Astrocyte (in vitro differentiated cells and primary cell): ENCODE data around the gene CNKSR2. TPM values are rescaled to one million over a fixed set of nuclear protein-coding genes. Genes with fewer than 3 reads are reported as not detected.
A peak's percentile ranks its signal among the peaks of the same experiment; 100 is the strongest.

Experiments used
- DNase-seq: peaks from one replicate; pipeline ENCODE4 v3.0.0-alpha.2; 2010; ENCODE audit warnings: low read depth
- FAIRE-seq: peaks from 2 replicates; lab custom pipeline; 2011; peaks lifted over from hg19 to GRCh38; lab: Jason Lieb, UNC
- H2AFZ ChIP-seq: 2 replicates; pipeline ENCODE4 v1.6.0; 2012; ENCODE audit warnings: low read depth, low read length, inconsistent platforms
- H3K27ac ChIP-seq: 2 replicates; pipeline ENCODE4 v1.5.1; 2011; ENCODE audit warnings: low read depth, low read length, inconsistent platforms
- H3K27me3 ChIP-seq: 2 replicates; pipeline ENCODE4 v1.6.0; 2011; ENCODE audit warnings: low read length, inconsistent platforms; ENCODE audit not compliant: insufficient read depth
- H3K36me3 ChIP-seq: 2 replicates; pipeline ENCODE4 v1.5.1; 2011; ENCODE audit warnings: low read length, inconsistent platforms; ENCODE audit not compliant: insufficient read depth
- H3K4me1 ChIP-seq: 2 replicates; pipeline ENCODE4 v1.5.1; 2011; ENCODE audit warnings: low read length, inconsistent platforms; ENCODE audit not compliant: insufficient read depth
- H3K4me2 ChIP-seq: 2 replicates; pipeline ENCODE4 v1.6.0; 2012; ENCODE audit warnings: low read length, inconsistent platforms
- H3K4me3 ChIP-seq: 2 replicates; pipeline ENCODE4 v1.5.1; 2011; ENCODE audit warnings: low read depth, mild to moderate bottlenecking, low read length, inconsistent platforms; ENCODE audit not compliant: insufficient read depth
- H3K79me2 ChIP-seq: 2 replicates; pipeline ENCODE4 v1.6.0; 2012; ENCODE audit warnings: mild to moderate bottlenecking, low read length, inconsistent platforms; ENCODE audit not compliant: insufficient read depth
- H3K9ac ChIP-seq: 2 replicates; pipeline ENCODE4 v1.6.0; 2012; ENCODE audit warnings: mild to moderate bottlenecking, low read length, inconsistent platforms
- H3K9me3 ChIP-seq: 2 replicates; pipeline ENCODE4 v1.5.1; 2012; ENCODE audit warnings: low read depth, mild to moderate bottlenecking, low read length, inconsistent platforms; ENCODE audit not compliant: insufficient read depth
- H4K20me1 ChIP-seq: 2 replicates; pipeline ENCODE4 v1.6.0; 2012; ENCODE audit warnings: low read length, inconsistent platforms; ENCODE audit not compliant: insufficient read depth
- H3K27ac Mint-ChIP-seq: one replicate; pipeline ENCODE4 v1.8.0; 2021; ENCODE audit warnings: mild to moderate bottlenecking, mixed read lengths; ENCODE audit not compliant: unreplicated experiment
- H3K27me3 Mint-ChIP-seq: one replicate; pipeline ENCODE4 v1.8.0; 2021; ENCODE audit warnings: low read depth, mixed read lengths; ENCODE audit not compliant: unreplicated experiment
- H3K36me3 Mint-ChIP-seq: one replicate; pipeline ENCODE4 v1.8.0; 2021; ENCODE audit warnings: low read depth, mixed read lengths; ENCODE audit not compliant: unreplicated experiment
- H3K4me1 Mint-ChIP-seq: one replicate; pipeline ENCODE4 v1.8.0; 2021; ENCODE audit warnings: low read depth, mixed read lengths; ENCODE audit not compliant: unreplicated experiment
- H3K4me3 Mint-ChIP-seq: one replicate; pipeline ENCODE4 v1.8.0; 2021; ENCODE audit warnings: mild to moderate bottlenecking, moderate library complexity, mixed read lengths; ENCODE audit not compliant: unreplicated experiment
- H3K9me3 Mint-ChIP-seq: one replicate; pipeline ENCODE4 v1.8.0; 2021; ENCODE audit warnings: mild to moderate bottlenecking, mixed read lengths; ENCODE audit not compliant: unreplicated experiment
- CTCF ChIP-seq: IDR thresholded peaks from 2 replicates; pipeline ENCODE4 v1.5.1; 2011; ENCODE audit warnings: low read depth, mild to moderate bottlenecking, inconsistent platforms, low read length, moderate library complexity; ENCODE audit not compliant: insufficient read depth
- EZH2 ChIP-seq: IDR thresholded peaks from 2 replicates; pipeline ENCODE4 v1.6.1; 2012; ENCODE audit warnings: mild to moderate bottlenecking, low read length, inconsistent platforms; ENCODE audit not compliant: insufficient read depth
- total RNA-seq: library from RNA; stranded (reverse); gene quantifications from 2 replicates; pipeline ENCODE4 v1.2.1, GENCODE V29; 2021

The CNKSR2 gene
- total RNA-seq, 1 donor from 2014 or later = 4.1 TPM

DNA sequence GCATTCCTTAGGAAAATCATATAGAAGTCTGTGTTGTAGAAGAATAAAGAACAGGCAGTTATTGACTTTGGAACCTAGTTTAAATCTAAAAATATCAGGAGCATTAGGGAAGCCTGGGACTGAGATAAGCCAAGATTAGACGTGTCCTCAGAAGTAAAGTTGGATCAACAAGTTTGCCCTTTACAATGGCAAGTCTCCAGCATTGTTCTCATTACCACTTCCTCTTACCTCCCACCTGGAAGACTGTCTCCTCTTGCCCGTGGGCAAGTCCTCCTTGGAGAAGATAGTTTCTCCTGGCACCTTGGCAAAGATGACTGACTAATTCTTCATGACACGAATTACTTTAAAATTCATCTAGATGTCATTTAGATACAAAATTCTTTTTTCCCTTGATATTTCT, 37.8 kb downstream of the CNKSR2 start:
- H3K4me2 ChIP-seq = peak overlapping the region; percentile 15
- TF ChIP-seq CTCF (no peak), EZH2 (no peak)
- H3K27ac Mint-ChIP-seq = peak overlapping the region; percentile 72
- H3K9me3 Mint-ChIP-seq = no peaks in the 10 kb centered on the region
- no peaks in the 10 kb centered on the region for H3K79me2 ChIP-seq
- peaks cover 11% of the 10 kb centered on the region for H3K4me1 Mint-ChIP-seq
- no peak overlapping the region for H3K4me3 Mint-ChIP-seq
- H4K20me1 ChIP-seq = no peaks in the 10 kb centered on the region
- H3K36me3 ChIP-seq = no peaks in the 10 kb centered on the region
- no peaks in the 10 kb centered on the region for H3K27me3 Mint-ChIP-seq
- H2AFZ ChIP-seq = no peak overlapping the region
- DNase-seq (peak; percentile 29), FAIRE-seq (no peak)
- no peaks in the 10 kb centered on the region for H3K36me3 Mint-ChIP-seq
- H3K4me1 ChIP-seq = peaks cover 6% of the 10 kb centered on the region
- H3K9ac ChIP-seq = no peak overlapping the region
- H3K9me3 ChIP-seq = no peaks in the 10 kb centered on the region
- H3K27me3 ChIP-seq = no peaks in the 10 kb centered on the region
- H3K4me3 ChIP-seq = no peak overlapping the region
- H3K27ac ChIP-seq = peak overlapping the region; percentile 33

- Mint-ChIP-seq H3K27ac (peak overlapping the region; percentile 83), H3K36me3 (no peaks in the 10 kb centered on the region), H3K9me3 (no peaks in the 10 kb centered on the region), H3K4me3 (no peak overlapping the region), H3K4me1 (peaks cover 11% of the 10 kb centered on the region), H3K27me3 (no peaks in the 10 kb centered on the region)
- no peak overlapping the region for H3K4me3 ChIP-seq
- no peak overlapping the region for H2AFZ ChIP-seq
- H3K4me1 ChIP-seq = peaks cover 6% of the 10 kb centered on the region
- H4K20me1 ChIP-seq = no peaks in the 10 kb centered on the region
- H3K36me3 ChIP-seq = no peaks in the 10 kb centered on the region
- FAIRE-seq = no peak
- no peaks in the 10 kb centered on the region for H3K79me2 ChIP-seq
- TF ChIP-seq CTCF (no peak), EZH2 (no peak)
- H3K9me3 ChIP-seq = no peaks in the 10 kb centered on the region
- H3K27ac ChIP-seq = peak overlapping the region; percentile 2
- H3K27me3 ChIP-seq = no peaks in the 10 kb centered on the region
- H3K9ac ChIP-seq = no peak overlapping the region
- no peak overlapping the region for H3K4me2 ChIP-seq
- DNase-seq = peak; percentile 72
Measured at GRCh38 chrX:21412883-21413282, 38.7 kb downstream of the CNKSR2 start.

DNA sequence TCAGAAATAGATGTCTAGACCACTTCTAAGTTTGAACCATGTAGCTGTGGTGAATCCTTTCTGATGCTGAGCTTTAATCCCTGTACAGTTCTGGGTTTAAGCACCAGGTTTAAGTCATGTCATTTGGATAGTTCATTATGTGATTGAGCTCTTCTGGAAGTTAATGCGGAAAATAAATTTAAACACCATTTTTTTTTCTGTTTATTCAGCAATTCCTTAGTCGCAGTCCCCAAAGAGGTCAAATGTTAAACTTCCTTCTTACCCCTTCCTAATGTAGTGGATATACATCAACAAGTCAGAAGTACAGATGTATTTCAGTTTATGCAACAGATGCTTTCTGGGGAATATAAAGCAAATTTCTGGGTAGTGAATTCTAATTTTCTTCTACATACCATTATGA, 52.9 kb downstream of the CNKSR2 start:
- no peak for DNase-seq
- Histone ChIP-seq H2AFZ (no peak overlapping the region), H3K9me3 (no peaks in the 10 kb centered on the region), H3K4me1 (no peaks in the 10 kb centered on the region), H3K4me3 (no peak overlapping the region), H3K36me3 (no peaks in the 10 kb centered on the region), H3K27me3 (no peaks in the 10 kb centered on the region), H3K27ac (no peak overlapping the region), H4K20me1 (no peaks in the 10 kb centered on the region), H3K79me2 (no peaks in the 10 kb centered on the region), H3K9ac (no peak overlapping the region), H3K4me2 (no peak overlapping the region)
- no peaks in the 10 kb centered on the region for H3K4me1 Mint-ChIP-seq
- no peak overlapping the region for H3K4me3 Mint-ChIP-seq
- no peak overlapping the region for H3K27ac Mint-ChIP-seq
- no peaks in the 10 kb centered on the region for H3K27me3 Mint-ChIP-seq
- TF ChIP-seq EZH2 (no peak), CTCF (no peak)
- peak; percentile 90 for FAIRE-seq
- H3K36me3 Mint-ChIP-seq = no peaks in the 10 kb centered on the region
- H3K9me3 Mint-ChIP-seq = no peaks in the 10 kb centered on the region
